Femur (tissue), 1 donor: Measurements from ENCODE around the gene TDG.
"Not testable (repeated sequence)": the region's sequence is repeated elsewhere in the genome, so short reads cannot be mapped to it uniquely, and the experiment has no call there.

Source experiments
- DNase-seq: peaks from one replicate; pipeline ENCODE4 v3.0.0-alpha.2; 2017

The TDG gene

GRCh38 chr12:104025771-104026170 lies 60.1 kb downstream of the TDG start:
- DNase-seq: no peak

GRCh38 chr12:104026841-104027599 lies 61.3 kb downstream of the TDG start:
- no peak for DNase-seq

GRCh38 chr12:104030596-104030995 lies 64.9 kb downstream of the TDG start:
- DNase-seq: not testable (repeated sequence)

- not testable (repeated sequence) for DNase-seq
Observed at GRCh38 chr12:104036143-104036542, 70.5 kb downstream of the TDG start.
